NB4 (cell line): ENCODE results near the gene N4BP2.

ENCODE experiments used
- DNase-seq: peaks from one replicate; pipeline ENCODE4 v3.0.0; 2010; ENCODE audit warnings: low read depth
- H3K4me3 ChIP-seq: one replicate; pipeline ENCODE4 v1.5.1; 2011; ENCODE audit warnings: mild to moderate bottlenecking, low read depth, low read length, moderate library complexity
- CTCF ChIP-seq: IDR thresholded peaks from one replicate; pipeline ENCODE4 v1.5.1; 2012; ENCODE audit warnings: low read depth, low read length
- MAX ChIP-seq: IDR thresholded peaks from 2 replicates; pipeline ENCODE4 v1.6.1; 2011; ENCODE audit warnings: low read depth, low read length
- MYC ChIP-seq: IDR thresholded peaks from 2 replicates; pipeline ENCODE4 v1.6.1; 2011; ENCODE audit warnings: low read depth, low read length
- POLR2A ChIP-seq: IDR thresholded peaks from 2 replicates; pipeline ENCODE4 v1.6.1; 2011; ENCODE audit warnings: mild to moderate bottlenecking; ENCODE audit not compliant: insufficient read length; ENCODE audit errors: extremely low read depth

N4BP2 gene

GRCh38 chr4:40205259-40206198 is 148.9 kb downstream of the N4BP2 start:
- DNase-seq, result peak; percentile 99
- no peak for TF ChIP-seq MAX
- TF ChIP-seq MYC, result no peak; the same call in 1 of the 2 replicates
- H3K4me3 ChIP-seq, result peak overlapping the region; percentile 55

GRCh38 chr4:40206426-40206825 is 149.8 kb downstream of the N4BP2 start:
- peak overlapping the region; percentile 55 for H3K4me3 ChIP-seq
- no peak for TF ChIP-seq POLR2A
- TF ChIP-seq MAX, result no peak
- TF ChIP-seq MYC, result no peak
- no peak for TF ChIP-seq CTCF

More at GRCh38 chr4:40206426-40206825, 149.8 kb downstream of the N4BP2 start:
- DNase-seq, result peak; percentile 64
